HCT116 (cell line): ENCODE measurements around the gene MGAT4C. TPM values are rescaled to one million over a fixed set of nuclear protein-coding genes. Genes with fewer than 3 reads are reported as not detected.
A peak's percentile ranks its signal among the peaks of the same experiment; 100 is the strongest.

Source experiments
- ATAC-seq: fragments of 200-7000 bp; cut with Tn5 transposase; 2 replicates; pipeline ENCODE4 v1.9.1; 2020; ENCODE audit warnings: mild to moderate bottlenecking, moderate library complexity
- BruUV-seq: library from RNA; stranded (reverse); fragments of 400-500 nt; replicated peaks from 2 replicates; lab custom pipeline; 2021; lab: Mats Ljungman, UMichigan
- CTCF ChIA-PET: fragments of 300-600 bp; sonication (Branson Sonifier 250); formaldehyde crosslinking; loops from one replicate; lab custom pipeline; 2021; ENCODE audit warnings: antibody characterized with exemption; lab: Charles Lee
- POLR2A ChIA-PET: fragments of 300-600, 350-600 bp; sonication (Branson Sonifier 250); formaldehyde crosslinking; loops from one replicate; lab custom pipeline; 2021; ENCODE audit warnings: antibody characterized with exemption; lab: Charles Lee
- RAD21 ChIA-PET, 2 experiments: fragments of 300-600 bp; sonication (Branson Sonifier 250); formaldehyde crosslinking; loops; one replicate each; lab custom pipeline; 2023; ENCODE audit warnings: low total read pairs in 2 of 2; ENCODE audit not compliant: uncharacterized antibody in 2 of 2, unreplicated experiment in 2 of 2, low non-redundant PET in 1 of 2; lab: Charles Lee
- DNase-seq: peaks from one replicate; pipeline ENCODE4 v3.0.0-alpha.2; 2010; ENCODE audit warnings: low read depth, low spot score
- H2AFZ ChIP-seq: fragments of 200-600 bp; shearing (Covaris generic), sonication (generic); 2 replicates; pipeline ENCODE4 v1.6.1; 2017; ENCODE audit warnings: low read depth, mixed run types, mixed read lengths, antibody characterized with exemption, low read length; ENCODE audit not compliant: poor library complexity, severe bottlenecking
- H3K27ac ChIP-seq: 2 replicates; pipeline ENCODE4 v1.5.1; 2012; ENCODE audit warnings: low read depth, low read length
- H3K27me3 ChIP-seq: fragments of 200-600 bp; sonication (generic); 2 replicates; pipeline ENCODE4 v1.6.1; 2016; ENCODE audit warnings: mixed run types, low read length, mixed read lengths; ENCODE audit not compliant: insufficient read depth
- H3K36me3 ChIP-seq, 2 experiments: fragments of 200-500 bp in 1 of 2; fragments of 200-600 bp in 1 of 2; sonication (Bioruptor generic) in 1 of 2; sonication (generic) in 1 of 2; 2 replicates each; pipeline versions ENCODE4 v1.5.1 to v1.6.1; 2014 to 2016; ENCODE audit warnings: low read length in 2 of 2, inconsistent platforms in 1 of 2, mixed read lengths in 1 of 2, mixed run types in 1 of 2; ENCODE audit not compliant: insufficient read depth in 2 of 2, control insufficient read depth in 1 of 2
- H3K4me1 ChIP-seq, 2 experiments: fragments of 200-600 bp in 1 of 2; sonication (generic) in 1 of 2; 2 replicates each; pipeline versions ENCODE4 v1.5.1 to v1.6.1; 2012 to 2017; ENCODE audit warnings: low read length in 2 of 2, inconsistent platforms in 1 of 2, mild to moderate bottlenecking in 1 of 2, mixed read lengths in 1 of 2, mixed run types in 1 of 2, moderate library complexity in 1 of 2; ENCODE audit not compliant: insufficient read depth in 2 of 2, control insufficient read depth in 1 of 2
- H3K4me2 ChIP-seq: fragments of 200-600 bp; sonication (generic); 2 replicates; pipeline ENCODE4 v1.6.1; 2017; ENCODE audit warnings: mixed run types, low read length, mixed read lengths
- H3K4me3 ChIP-seq, 2 experiments: fragments of 200-600 bp in 1 of 2; sonication (generic) in 1 of 2; replicated peaks in 1 of 2; 2 replicates each; pipeline ENCODE4 v1.5.1; 2011 to 2016; ENCODE audit warnings: low read length in 2 of 2, control low read depth in 1 of 2, low read depth in 1 of 2, mild to moderate bottlenecking in 1 of 2, mixed read lengths in 1 of 2, mixed run types in 1 of 2
- H3K79me2 ChIP-seq: fragments of 200-600 bp; sonication (generic); 2 replicates; pipeline ENCODE4 v1.6.1; 2017; ENCODE audit warnings: mild to moderate bottlenecking, mixed run types, low read length, moderate library complexity, mixed read lengths; ENCODE audit not compliant: insufficient read depth
- H3K9ac ChIP-seq: fragments of 200-600 bp; sonication (generic); 2 replicates; pipeline ENCODE4 v1.6.1; 2016; ENCODE audit warnings: low read length, mixed read lengths
- H3K9me2 ChIP-seq: fragments of 200-600 bp; sonication (generic), shearing (Covaris generic); 2 replicates; pipeline ENCODE4 v1.6.1; 2017; ENCODE audit warnings: mixed run types, mild to moderate bottlenecking, moderate library complexity; ENCODE audit not compliant: insufficient read depth
- H3K9me3 ChIP-seq, 2 experiments: fragments of 200-500 bp in 1 of 2; fragments of 200-600 bp in 1 of 2; sonication (Bioruptor generic) in 1 of 2; sonication (generic) in 1 of 2; 2 replicates each; pipeline ENCODE4 v1.6.1; 2014 to 2017; ENCODE audit warnings: low read length in 2 of 2, mixed read lengths in 2 of 2, inconsistent platforms in 1 of 2, low read depth in 1 of 2, mild to moderate bottlenecking in 1 of 2, mixed run types in 1 of 2, moderate library complexity in 1 of 2; ENCODE audit not compliant: control insufficient read depth in 1 of 2, insufficient read depth in 1 of 2
- H4K20me1 ChIP-seq: fragments of 200-600 bp; sonication (generic), shearing (Covaris generic); 2 replicates; pipeline ENCODE4 v1.6.1; 2017; ENCODE audit warnings: mixed run types, mild to moderate bottlenecking, moderate library complexity; ENCODE audit not compliant: insufficient read depth
- CBX3 ChIP-seq: IDR thresholded peaks from 2 replicates; pipeline ENCODE4 v1.6.1; 2012; ENCODE audit warnings: low read depth
- EZH2 ChIP-seq: fragments of 200-600 bp; sonication (generic); IDR thresholded peaks from 2 replicates; pipeline ENCODE4 v1.6.1; 2017; ENCODE audit warnings: antibody characterized with exemption, mixed run types
- EZH2phosphoT487 ChIP-seq: fragments of 200-600 bp; IDR thresholded peaks from 2 replicates; pipeline ENCODE4 v1.6.1; 2018; ENCODE audit warnings: antibody characterized with exemption, borderline replicate concordance
- FOSL1 ChIP-seq: IDR thresholded peaks from 2 replicates; pipeline ENCODE4 v1.6.1; 2012; ENCODE audit warnings: low read depth
- MAX ChIP-seq: IDR thresholded peaks from 2 replicates; pipeline ENCODE4 v1.6.1; 2012
- RAD21 ChIP-seq: IDR thresholded peaks from 2 replicates; pipeline ENCODE4 v1.6.1; 2012; ENCODE audit warnings: low read depth, mild to moderate bottlenecking
- REST ChIP-seq: IDR thresholded peaks from 2 replicates; pipeline ENCODE4 v1.6.1; 2012; ENCODE audit warnings: low read depth
- SIN3A ChIP-seq: IDR thresholded peaks from 2 replicates; pipeline ENCODE4 v1.6.1; 2012; ENCODE audit warnings: low read depth
- SRF ChIP-seq: IDR thresholded peaks from 2 replicates; pipeline ENCODE4 v1.6.1; 2012; ENCODE audit warnings: low read depth
- TCF7L2 ChIP-seq: IDR thresholded peaks from 2 replicates; pipeline ENCODE4 v1.7.0; 2011; ENCODE audit warnings: borderline replicate concordance, inconsistent platforms; ENCODE audit not compliant: insufficient read depth, insufficient read length; ENCODE audit errors: extremely low read depth
- YY1 ChIP-seq: IDR thresholded peaks from 2 replicates; pipeline ENCODE4 v1.6.1; 2011; ENCODE audit warnings: low read length, low read depth, moderate library complexity, mild to moderate bottlenecking; ENCODE audit not compliant: insufficient replicate concordance; ENCODE audit errors: extremely low read depth
- ZBTB33 ChIP-seq: IDR thresholded peaks from 2 replicates; pipeline ENCODE4 v1.6.1; 2011; ENCODE audit warnings: mild to moderate bottlenecking, low read length, moderate library complexity; ENCODE audit not compliant: insufficient replicate concordance; ENCODE audit errors: extremely low read depth
- ZFX ChIP-seq: fragments of 450-650 bp; IDR thresholded peaks from 2 replicates; pipeline ENCODE4 v1.6.1; 2017
- ZNF274 ChIP-seq: fragments of 200-500 bp; sonication (Bioruptor generic); IDR thresholded peaks from 2 replicates; pipeline ENCODE4 v1.6.1; 2014; ENCODE audit warnings: mild to moderate bottlenecking, low read depth, low read length, inconsistent platforms
- intact Hi-C: fragments of 100-400 bp; cut with micrococcal nuclease; formaldehyde crosslinking; loops from 2 replicates; pipeline ENCODE4 v1.10.0; 2022
- total RNA-seq: library from RNA; stranded (reverse); gene quantifications from one replicate; pipeline ENCODE4 v1.2.1, GENCODE V29; 2021; ENCODE audit not compliant: unreplicated experiment
- TF ChIP-seq, protein P1 (sequence below): IDR thresholded peaks from 2 replicates; pipeline ENCODE4 v1.6.1; 2012
- TF ChIP-seq, protein P2 (sequence below), 3 experiments: fragments of 200-600 bp in 1 of 3; sonication (generic) in 1 of 3; IDR thresholded peaks in 2 of 3; conservative IDR thresholded peaks in 1 of 3; 2 replicates each; pipeline ENCODE4 v1.5.1; 2012 to 2017; ENCODE audit warnings: low read depth in 2 of 3, low read length in 2 of 3, antibody characterized with exemption in 1 of 3, borderline replicate concordance in 1 of 3, control low read depth in 1 of 3, mild to moderate bottlenecking in 1 of 3, mixed read lengths in 1 of 3, mixed run types in 1 of 3, moderate library complexity in 1 of 3; ENCODE audit not compliant: insufficient read depth in 1 of 3

MGAT4C gene
- total RNA-seq, 1 experiment from 2014 or later: not detected

GRCh38 chr12:85985996-85986395 lies 270.2 kb downstream of the MGAT4C start:
- no peak overlapping the region for H3K4me2 ChIP-seq
- no peaks in the 10 kb centered on the region for H3K9me3 ChIP-seq
- intact Hi-C loops: no loop called here
- CTCF ChIA-PET: interaction anchor here (1.1 kb wide), 1 partner anchor 14 kb away, joined by 3 read pairs; no protein-coding TSS in a partner anchor
- POLR2A ChIA-PET: no interaction called here
- RAD21 ChIA-PET: no interaction called here
- ATAC-seq: no peak
- BruUV-seq: no TSS peak
- H4K20me1 ChIP-seq: no peaks in the 10 kb centered on the region
- no peaks in the 10 kb centered on the region for H3K36me3 ChIP-seq
- H3K79me2 ChIP-seq: no peaks in the 10 kb centered on the region
- H3K9ac ChIP-seq: no peak overlapping the region
- no peaks in the 10 kb centered on the region for H3K9me2 ChIP-seq
- H3K27ac ChIP-seq: no peak overlapping the region
- H3K27me3 ChIP-seq: no peaks in the 10 kb centered on the region
- DNase-seq: no peak
- no peak for TF ChIP-seq SIN3A
- no peak for TF ChIP-seq ZBTB33
- no peak for TF ChIP-seq REST
- TF ChIP-seq FOSL1: no peak
- TF ChIP-seq EZH2phosphoT487: no peak
- no peak for TF ChIP-seq MAX
- TF ChIP-seq ZFX: no peak
- TF ChIP-seq CBX3: no peak
- TF ChIP-seq EZH2: no peak
- TF ChIP-seq SRF: no peak
- TF ChIP-seq, protein P1, sequence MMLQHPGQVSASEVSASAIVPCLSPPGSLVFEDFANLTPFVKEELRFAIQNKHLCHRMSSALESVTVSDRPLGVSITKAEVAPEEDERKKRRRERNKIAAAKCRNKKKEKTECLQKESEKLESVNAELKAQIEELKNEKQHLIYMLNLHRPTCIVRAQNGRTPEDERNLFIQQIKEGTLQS: no peak
- no peak for TF ChIP-seq RAD21
- no peak for TF ChIP-seq YY1
- no peak for TF ChIP-seq ZNF274
- TF ChIP-seq, protein P2, sequence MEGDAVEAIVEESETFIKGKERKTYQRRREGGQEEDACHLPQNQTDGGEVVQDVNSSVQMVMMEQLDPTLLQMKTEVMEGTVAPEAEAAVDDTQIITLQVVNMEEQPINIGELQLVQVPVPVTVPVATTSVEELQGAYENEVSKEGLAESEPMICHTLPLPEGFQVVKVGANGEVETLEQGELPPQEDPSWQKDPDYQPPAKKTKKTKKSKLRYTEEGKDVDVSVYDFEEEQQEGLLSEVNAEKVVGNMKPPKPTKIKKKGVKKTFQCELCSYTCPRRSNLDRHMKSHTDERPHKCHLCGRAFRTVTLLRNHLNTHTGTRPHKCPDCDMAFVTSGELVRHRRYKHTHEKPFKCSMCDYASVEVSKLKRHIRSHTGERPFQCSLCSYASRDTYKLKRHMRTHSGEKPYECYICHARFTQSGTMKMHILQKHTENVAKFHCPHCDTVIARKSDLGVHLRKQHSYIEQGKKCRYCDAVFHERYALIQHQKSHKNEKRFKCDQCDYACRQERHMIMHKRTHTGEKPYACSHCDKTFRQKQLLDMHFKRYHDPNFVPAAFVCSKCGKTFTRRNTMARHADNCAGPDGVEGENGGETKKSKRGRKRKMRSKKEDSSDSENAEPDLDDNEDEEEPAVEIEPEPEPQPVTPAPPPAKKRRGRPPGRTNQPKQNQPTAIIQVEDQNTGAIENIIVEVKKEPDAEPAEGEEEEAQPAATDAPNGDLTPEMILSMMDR (IDR thresholded peaks at IDR 0.05 in 2 of 3, conservative IDR thresholded peaks at IDR 0.05 in 1 of 3; ENCODE audit: borderline replicate concordance in 1 of 3, insufficient read depth in 1 of 3, low read depth in 2 of 3, low read length in 2 of 3): no peak
- TF ChIP-seq TCF7L2: no peak
- TF ChIP-seq, all 23 proteins: peak for 0
- Histone ChIP-seq H3K4me3 (no peak overlapping the region), H2AFZ (peak overlapping the region; percentile 41), H3K4me1 (peaks cover 2 to 7% of the 10 kb centered on the region in 2 experiments; a peak in 2 of 4 replicates)
